ENCODE data around the gene PDE4D. TPM values are rescaled to one million over a fixed set of nuclear protein-coding genes. Genes with fewer than 3 reads are reported as not detected.
A peak's percentile ranks its signal among the peaks of the same experiment; 100 is the strongest.

The PDE4D gene
- total RNA-seq, 1 experiment from 2014 or later = 2.1 TPM

DNA sequence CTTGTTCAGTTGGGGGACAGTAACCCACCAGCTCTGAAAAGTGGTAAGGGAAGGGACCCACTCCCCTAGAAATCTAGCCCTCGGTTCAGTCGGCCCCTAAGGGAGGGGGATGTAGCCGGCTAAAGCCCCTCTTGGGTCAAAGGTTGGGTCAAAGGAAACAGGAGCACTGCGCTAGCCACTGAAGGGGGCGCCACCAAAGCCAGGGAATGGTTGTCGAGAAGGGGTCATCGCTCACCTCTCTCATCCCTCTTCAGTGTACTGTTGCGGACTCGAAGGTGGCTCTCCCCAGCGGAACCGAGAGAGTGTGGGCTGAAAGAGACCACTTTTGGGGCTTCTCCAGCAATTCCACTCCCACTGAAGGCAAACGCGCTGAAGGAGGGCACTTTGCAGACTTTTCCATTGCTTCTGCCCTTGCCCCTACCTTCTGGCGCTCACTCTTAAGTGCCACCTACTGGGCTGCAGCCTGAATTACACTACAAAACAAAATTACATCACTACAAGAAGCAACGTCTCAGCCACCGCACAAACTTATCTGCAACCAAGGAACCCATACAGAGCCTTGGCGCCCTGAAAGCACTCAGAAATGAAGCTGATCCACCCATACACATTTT lies 396.9 kb downstream of the PDE4D start:
- H3K4me1 ChIP-seq (ENCODE audit: insufficient read depth, low read length) = no peaks in the 10 kb centered on the region
- H3K56ac ChIP-seq (ENCODE audit: insufficient read length, low read depth, low read length) = no peak overlapping the region
- no peak overlapping the region for H2AK5ac ChIP-seq (ENCODE audit: insufficient read length, low read length)
- no peak overlapping the region for H2BK5ac ChIP-seq (ENCODE audit: insufficient read length, low read length)
- no peak overlapping the region for H3K4me2 ChIP-seq (ENCODE audit: insufficient read depth, insufficient read length, low read length)
- H4K91ac ChIP-seq (ENCODE audit: insufficient read length, low read depth, low read length) = no peak overlapping the region
- no peak overlapping the region for H4K5ac ChIP-seq (ENCODE audit: insufficient read length, low read depth, low read length)
- H3K27ac ChIP-seq (ENCODE audit: insufficient read length, low read depth, low read length) = no peak overlapping the region
- H3K4me3 Mint-ChIP-seq = no peak overlapping the region
- no peaks in the 10 kb centered on the region for H3K9me3 ChIP-seq (ENCODE audit: control insufficient read depth, low read depth, low read length)
- H2BK15ac ChIP-seq (ENCODE audit: low read depth, low read length) = no peak overlapping the region
- WGBS (ENCODE audit: extremely low coverage, insufficient read length, low lambda C conversion rate) = no CpG with 5 or more reads among the region's 17 CpGs
- H4K20me1 ChIP-seq (ENCODE audit: control insufficient read depth, insufficient read depth, insufficient read length) = no peaks in the 10 kb centered on the region
- H3K79me2 ChIP-seq (ENCODE audit: insufficient read depth, low read length) = no peaks in the 10 kb centered on the region
- TF ChIP-seq, protein P1, sequence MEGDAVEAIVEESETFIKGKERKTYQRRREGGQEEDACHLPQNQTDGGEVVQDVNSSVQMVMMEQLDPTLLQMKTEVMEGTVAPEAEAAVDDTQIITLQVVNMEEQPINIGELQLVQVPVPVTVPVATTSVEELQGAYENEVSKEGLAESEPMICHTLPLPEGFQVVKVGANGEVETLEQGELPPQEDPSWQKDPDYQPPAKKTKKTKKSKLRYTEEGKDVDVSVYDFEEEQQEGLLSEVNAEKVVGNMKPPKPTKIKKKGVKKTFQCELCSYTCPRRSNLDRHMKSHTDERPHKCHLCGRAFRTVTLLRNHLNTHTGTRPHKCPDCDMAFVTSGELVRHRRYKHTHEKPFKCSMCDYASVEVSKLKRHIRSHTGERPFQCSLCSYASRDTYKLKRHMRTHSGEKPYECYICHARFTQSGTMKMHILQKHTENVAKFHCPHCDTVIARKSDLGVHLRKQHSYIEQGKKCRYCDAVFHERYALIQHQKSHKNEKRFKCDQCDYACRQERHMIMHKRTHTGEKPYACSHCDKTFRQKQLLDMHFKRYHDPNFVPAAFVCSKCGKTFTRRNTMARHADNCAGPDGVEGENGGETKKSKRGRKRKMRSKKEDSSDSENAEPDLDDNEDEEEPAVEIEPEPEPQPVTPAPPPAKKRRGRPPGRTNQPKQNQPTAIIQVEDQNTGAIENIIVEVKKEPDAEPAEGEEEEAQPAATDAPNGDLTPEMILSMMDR (conservative IDR thresholded peaks at IDR 0.05) = peak; percentile 74
- H3K4ac ChIP-seq (ENCODE audit: low read depth, low read length) = no peak overlapping the region
- H3K27ac Mint-ChIP-seq = peak overlapping the region in 2 of 3 experiments; percentile 8 to 12; a peak in 2 of 7 replicates
- H2BK12ac ChIP-seq (ENCODE audit: insufficient read length, low read depth, low read length) = no peak overlapping the region
- H3K36me3 Mint-ChIP-seq (ENCODE audit: insufficient read depth in 1 of 3, low read depth in 3 of 3) = peaks cover 0 to 2% (median 0%) of the 10 kb centered on the region in 3 experiments; a peak in 2 of 7 replicates
- H3K4me1 Mint-ChIP-seq = peaks cover 2 to 3% of the 10 kb centered on the region in 2 experiments; a peak in 2 of 4 replicates
- peak; percentile 75 for DNase-seq
- H3K9ac ChIP-seq (ENCODE audit: extremely low read depth, insufficient read length, low read length) = no peak overlapping the region
- no peak overlapping the region for H4K8ac ChIP-seq (replicated peaks; ENCODE audit: insufficient read length, low read depth, low read length)
- H3K9me3 Mint-ChIP-seq = peaks cover 3 to 5% of the 10 kb centered on the region in 2 experiments; a peak in 2 of 5 replicates
- H2BK20ac ChIP-seq (ENCODE audit: low read depth, low read length, poor library complexity, severe bottlenecking) = no peak overlapping the region
- H3K23me2 ChIP-seq (ENCODE audit: insufficient read length, low read depth, low read length, poor library complexity, severe bottlenecking) = no peaks in the 10 kb centered on the region
- no peak overlapping the region for H2AFZ ChIP-seq (ENCODE audit: low read length)
- no peaks in the 10 kb centered on the region for H3K27me3 ChIP-seq (ENCODE audit: insufficient read depth, low read length)
- no peaks in the 10 kb centered on the region for H3K79me1 ChIP-seq (ENCODE audit: insufficient read depth, low read depth, low read length, poor library complexity, severe bottlenecking)
- H3K14ac ChIP-seq (ENCODE audit: insufficient read depth, low read length) = no peak overlapping the region
- no peak overlapping the region for H3K23ac ChIP-seq (ENCODE audit: insufficient read length, low read depth, low read length)
- no peak overlapping the region for H3T11ph ChIP-seq (ENCODE audit: low read length)
- H2BK120ac ChIP-seq (ENCODE audit: low read depth, low read length, poor library complexity, severe bottlenecking) = no peak overlapping the region
- no peak overlapping the region for H3K18ac ChIP-seq (ENCODE audit: insufficient read length, low read depth, low read length)
- H3K27me3 Mint-ChIP-seq (ENCODE audit: low read depth) = no peaks in the 10 kb centered on the region
